ENCODE data around the gene CTTN.

DNA sequence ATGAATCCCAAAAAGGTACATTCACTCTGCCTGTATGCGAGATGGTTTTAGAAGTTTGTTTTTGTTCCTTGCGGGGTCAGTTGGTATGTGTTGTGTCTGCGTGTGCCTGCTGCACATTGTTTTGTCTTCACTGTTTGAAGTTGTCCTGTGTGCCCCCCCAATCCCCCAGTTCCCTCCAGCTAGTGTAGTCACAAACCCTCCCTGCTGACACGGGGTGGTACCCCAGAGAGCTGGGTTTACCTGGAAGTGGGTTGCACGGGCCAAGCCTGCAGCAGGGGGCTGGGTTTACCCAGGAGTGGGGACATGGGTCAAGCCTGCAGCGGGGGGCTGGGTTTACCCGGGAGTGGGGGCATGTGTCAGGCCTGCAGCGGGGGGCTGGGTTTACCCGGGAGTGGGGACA lies 22.2 kb downstream of the CTTN start:
- TF ChIP-seq, protein P1, sequence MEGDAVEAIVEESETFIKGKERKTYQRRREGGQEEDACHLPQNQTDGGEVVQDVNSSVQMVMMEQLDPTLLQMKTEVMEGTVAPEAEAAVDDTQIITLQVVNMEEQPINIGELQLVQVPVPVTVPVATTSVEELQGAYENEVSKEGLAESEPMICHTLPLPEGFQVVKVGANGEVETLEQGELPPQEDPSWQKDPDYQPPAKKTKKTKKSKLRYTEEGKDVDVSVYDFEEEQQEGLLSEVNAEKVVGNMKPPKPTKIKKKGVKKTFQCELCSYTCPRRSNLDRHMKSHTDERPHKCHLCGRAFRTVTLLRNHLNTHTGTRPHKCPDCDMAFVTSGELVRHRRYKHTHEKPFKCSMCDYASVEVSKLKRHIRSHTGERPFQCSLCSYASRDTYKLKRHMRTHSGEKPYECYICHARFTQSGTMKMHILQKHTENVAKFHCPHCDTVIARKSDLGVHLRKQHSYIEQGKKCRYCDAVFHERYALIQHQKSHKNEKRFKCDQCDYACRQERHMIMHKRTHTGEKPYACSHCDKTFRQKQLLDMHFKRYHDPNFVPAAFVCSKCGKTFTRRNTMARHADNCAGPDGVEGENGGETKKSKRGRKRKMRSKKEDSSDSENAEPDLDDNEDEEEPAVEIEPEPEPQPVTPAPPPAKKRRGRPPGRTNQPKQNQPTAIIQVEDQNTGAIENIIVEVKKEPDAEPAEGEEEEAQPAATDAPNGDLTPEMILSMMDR (IDR thresholded peaks at IDR 0.05): no peak
- TF ChIP-seq POLR2AphosphoS5 (IDR thresholded peaks at IDR 0.05) (no peak), POLR2A (IDR thresholded peaks at IDR 0.05) (no peak), EP300 (IDR thresholded peaks at IDR 0.05) (no peak)

Measured in suprapubic skin (tissue), 4 donors.